NCI-H1105 (cell line): ENCODE data around the gene ZFHX3.

Experiments used
- DNase-seq: peaks from one replicate; lab custom pipeline; 2025; lab: John Stamatoyannopoulos, UW

The ZFHX3 gene

DNA sequence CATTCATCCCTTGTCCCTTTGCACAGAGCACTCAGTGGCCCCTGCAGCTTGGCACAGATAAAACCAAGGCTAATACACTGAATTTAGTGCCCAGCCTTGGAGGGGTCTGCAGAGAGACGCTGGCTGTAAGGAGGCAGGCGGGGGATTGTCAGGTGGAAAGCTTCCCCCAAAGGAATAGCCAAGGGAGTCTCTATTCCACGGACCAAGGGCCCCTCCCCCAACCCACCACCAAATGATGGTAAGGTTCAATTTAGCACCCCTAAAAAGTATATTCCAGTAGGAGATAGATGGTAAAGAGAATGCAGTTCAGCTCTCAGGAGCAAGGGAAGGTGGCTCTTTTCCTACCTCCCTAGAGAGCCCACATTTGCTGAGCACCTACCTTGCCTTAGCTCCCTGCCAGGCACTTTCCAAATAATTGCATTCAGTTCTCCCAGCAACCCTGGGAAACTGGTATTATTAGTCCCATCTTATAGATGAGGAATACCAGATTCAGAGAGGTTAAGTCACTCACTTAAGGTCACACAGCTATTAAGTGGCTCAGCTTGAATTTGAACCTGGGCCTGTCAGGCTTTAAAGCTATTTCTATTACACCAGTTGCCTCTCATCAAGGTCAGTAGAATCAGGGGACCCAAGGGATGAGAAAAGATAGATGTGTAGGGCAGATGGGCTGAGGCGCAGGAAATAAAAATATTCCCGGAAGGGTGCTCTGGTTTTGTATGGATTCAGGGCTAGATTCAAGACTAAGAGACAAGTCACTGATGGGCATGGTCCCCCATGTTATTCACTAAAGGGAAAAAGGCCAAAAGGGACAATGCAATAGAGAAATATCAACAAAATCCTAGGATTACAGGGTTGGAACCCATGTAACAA lies 20.0 kb upstream of the ZFHX3 start:
- no peak for DNase-seq

DNA sequence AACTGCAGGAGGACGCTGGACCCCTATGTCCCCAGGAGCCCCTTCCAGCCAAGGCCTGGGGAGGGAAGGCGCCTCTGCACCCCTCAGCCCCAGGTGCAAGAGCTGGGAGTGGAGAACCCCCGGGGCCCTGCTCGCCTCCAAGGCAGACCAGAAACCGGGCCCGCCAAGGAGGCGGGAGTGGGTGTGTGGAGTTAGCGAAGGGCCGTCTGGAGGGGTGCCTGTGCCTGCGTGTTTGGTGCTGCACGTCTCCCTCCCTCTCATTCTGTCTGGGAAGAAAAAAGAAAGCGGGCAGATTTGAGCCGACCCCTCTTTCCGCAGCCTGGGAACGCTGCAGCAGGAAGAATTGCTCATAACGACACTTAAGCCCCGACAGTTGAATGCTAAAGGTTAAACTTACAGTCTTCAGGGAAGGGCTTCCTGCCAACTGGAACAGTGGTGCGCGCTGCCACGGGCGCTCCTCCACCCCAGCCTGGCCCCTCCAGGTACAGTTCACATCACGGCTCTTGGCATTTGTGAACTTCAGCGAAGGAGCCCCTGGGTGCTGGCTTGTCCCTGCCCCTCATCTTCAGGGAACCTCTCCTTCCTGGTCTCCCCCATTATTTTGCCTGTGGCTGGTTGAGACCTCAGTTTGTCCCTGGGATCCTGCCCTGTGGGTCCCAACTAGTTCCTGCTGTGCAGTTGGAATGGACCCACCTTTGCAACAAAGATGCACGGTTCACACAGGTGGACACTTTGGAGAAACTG lies 19.2 kb upstream of the ZFHX3 start:
- no peak for DNase-seq

DNA sequence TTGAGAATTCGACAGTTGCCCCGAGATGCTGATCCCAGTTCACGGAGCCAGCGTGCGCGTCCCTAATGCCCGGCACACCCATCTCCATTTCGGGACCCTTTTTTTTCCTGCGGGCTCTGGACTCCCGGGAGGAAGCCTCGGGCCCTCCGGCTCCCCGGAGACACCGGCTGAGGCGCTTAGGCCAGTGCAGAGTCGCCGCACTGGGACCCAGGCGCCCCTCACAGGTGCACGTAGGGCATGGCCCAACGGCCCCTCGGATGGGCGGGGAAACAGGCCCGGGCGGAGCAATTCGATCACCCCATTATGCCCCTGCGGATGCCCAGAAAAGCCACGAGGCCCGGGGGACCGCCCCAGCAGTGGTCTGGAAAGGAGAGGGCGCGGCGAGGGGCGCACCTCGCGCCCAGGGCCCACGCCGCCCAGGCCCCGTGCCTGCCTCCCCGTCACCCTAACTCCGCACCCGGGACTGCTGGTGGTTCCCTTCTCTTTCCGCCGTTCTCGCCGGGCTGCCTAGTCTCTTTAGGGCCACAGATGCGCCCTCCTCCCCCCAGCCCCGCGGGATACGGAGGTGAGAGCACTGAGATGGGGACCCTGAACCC lies 18.5 kb upstream of the ZFHX3 start:
- no peak for DNase-seq

DNA sequence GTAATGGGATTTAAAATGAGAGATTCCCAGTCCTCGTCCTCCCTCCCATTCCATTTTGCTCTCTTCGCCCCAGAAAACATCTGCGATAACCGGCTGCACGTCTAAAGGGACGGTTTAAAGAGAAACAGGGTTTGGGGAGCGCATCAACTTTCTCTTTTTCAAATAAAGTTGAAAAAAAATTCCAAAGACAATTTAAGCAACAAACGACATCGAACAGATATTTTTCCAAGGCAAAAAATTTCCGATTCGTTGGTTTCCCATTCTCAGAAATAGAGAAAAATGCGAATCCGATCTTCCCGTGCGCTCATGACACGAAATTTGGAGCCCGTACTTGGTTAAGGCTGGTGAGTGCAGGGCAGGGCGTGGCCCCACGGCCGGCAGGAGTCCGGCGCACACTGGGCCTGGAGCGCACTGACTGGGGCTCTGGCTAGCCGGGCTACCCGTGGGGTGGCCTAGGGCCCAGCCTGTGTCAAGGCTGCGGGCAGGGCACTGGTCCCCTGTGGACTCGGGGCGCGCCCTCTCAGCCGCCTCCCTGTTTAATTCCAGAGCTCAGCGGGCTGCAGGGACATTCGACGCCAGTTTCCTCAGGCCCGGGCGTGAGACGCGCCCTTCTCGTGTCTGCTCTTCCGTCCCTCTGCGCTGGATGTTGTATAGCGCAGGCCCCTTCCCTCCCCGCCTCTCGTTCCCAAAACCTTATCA lies 17.9 kb upstream of the ZFHX3 start:
- no peak for DNase-seq

DNA sequence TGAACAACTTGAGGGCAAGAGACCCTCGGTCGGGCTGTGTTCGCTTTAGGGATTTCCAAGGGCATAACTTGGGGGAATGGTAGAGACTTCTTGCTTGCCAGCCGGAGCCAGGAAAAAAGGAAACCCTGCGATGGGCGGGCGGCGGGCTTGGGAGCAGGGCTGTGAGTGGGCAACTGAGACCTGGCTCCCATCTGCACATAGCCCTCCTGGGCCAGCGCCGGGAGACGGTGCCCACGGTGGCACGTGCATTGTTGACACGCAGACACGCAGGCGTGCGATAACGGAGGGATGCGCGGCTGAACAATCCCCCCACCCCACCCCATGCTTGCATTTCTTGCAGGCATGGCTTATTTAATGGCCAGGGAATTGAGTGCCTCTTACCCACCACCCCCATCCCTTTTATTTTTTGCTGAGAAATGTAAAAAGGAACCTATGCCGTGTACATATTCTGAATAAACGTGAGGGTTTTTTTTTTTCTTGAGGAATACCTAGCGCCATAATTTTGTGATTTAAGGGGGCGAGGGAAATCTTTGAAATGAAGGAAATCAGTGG lies 17.1 kb upstream of the ZFHX3 start:
- DNase-seq = no peak

DNA sequence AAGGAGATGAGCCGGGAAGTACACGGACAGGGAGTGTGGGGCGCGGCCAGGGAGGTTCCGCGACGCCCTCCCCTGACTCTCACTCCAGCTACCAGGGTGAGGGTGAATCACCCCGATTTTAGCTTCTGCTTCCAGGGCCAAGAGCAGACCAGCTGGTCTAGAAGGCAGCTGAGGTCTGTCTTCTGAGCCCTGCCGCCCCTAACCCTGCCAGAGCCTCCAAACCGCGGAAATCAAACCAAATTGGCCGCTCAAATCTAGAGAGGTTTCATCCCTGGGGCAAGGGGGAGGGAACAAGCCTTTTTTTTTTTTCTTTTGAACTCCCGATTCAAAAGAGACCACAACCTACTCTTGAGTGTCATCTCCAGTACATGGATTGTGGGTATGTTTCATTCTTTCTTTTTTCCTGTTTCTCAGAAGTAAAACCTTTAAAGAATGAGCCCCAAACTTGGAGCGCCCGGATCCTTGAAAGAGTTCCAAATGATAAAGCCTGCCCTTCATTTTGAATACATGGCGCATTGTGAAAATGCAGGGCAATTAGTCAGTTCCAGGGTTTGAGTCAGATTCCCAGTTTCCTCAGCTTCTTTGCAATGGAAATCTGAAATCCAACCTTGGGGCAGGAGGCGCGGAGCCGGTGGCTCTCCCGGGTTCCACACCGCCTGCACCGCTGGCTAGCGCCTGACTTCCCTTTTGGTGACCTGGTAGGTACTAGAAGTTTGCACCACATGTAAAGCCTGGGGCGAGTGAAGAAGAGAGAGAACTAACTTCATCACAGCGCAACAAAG lies 16.5 kb upstream of the ZFHX3 start:
- DNase-seq = no peak

DNA sequence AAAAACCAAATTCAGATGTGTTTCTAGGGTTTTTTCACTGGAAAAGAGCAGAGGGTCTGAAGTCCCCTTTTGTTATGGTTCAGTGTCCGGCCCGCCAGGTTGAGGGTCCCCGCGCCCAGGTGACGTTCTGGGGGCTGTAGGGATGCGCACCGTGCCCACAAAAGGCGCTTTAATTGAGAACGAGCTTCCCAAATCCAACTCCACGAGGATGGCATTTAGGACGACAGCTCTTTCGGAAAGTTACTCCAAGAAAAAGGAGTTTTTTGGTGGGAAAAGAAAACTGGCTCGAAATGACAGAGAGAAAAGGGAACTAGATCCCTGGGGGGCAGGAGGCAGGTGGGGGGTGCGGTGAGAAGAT lies 15.9 kb upstream of the ZFHX3 start:
- no peak for DNase-seq

DNA sequence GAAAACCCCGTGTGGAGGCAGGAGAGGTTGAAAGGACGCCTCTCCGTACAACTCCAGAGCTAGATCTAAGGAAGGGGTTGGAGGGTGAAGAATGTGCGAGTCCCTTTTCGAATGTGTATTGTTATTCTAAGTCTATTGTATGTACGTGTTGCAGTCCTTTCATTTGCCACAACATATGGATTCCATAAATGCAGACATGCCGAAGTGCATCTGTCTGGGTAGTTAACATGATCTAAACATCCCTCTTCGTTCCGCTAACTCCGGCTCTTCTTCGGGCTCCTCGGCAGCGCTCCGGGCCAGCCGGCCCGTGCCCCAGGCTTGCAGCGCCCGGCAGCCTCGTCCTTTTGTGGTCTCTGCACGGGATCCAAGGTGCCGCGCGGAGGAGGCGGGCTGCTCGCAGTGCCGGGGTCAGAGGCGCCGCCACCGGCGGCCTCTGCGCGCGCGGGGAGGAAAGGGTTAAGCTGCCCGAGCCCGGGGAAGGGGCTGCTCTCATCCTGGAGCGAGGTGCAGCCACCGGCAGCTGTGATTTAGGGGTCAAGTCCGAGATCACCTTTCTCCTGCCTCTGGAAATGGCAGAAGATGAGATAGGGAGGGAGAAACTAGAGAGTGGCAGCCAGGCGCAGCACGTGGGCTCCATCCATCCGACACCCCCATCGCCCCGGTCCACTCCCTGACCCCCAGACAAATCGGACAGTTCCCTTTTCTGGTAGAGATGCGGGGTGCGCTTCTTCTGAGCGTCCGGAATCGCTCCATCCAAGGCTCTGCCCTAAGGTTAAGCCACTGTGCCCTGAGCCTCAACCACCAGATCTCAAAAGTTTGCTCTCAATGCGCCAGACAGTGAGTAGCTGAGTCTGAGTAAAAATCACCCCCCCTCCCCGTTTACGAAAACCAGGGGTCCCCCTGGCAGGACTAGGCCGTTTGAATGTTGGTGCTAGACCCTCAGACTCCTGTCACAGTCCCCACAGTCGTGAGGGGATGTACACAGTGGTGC lies 15.1 kb upstream of the ZFHX3 start:
- no peak for DNase-seq

DNA sequence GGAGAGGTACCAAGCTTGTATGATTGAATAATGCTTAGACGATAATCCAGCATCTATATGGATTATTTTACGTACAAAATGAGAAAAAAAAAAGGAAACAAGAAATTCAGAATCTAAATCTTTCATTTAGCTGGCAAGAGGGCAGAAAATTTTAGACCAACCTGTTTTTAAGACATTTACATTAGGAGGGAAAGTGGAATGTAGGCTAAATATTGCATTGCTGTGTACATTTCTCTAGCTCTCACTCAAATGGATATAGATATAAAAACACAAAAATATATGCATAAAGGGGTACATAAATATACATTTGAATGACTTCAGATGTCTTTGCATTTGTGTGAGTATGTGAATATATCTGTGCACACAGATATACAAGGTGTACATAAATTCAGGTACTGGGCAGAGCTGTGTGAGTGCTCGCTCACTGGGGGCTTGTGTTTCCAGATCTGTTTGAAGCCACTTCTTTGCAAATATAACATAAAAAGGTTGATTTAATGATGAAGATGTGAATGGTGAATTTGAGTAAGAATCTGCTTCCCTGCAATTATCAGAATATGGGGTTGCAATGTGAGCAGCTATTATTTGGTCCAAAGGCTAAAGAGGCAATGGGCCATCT lies 14.2 kb upstream of the ZFHX3 start:
- DNase-seq = no peak

DNA sequence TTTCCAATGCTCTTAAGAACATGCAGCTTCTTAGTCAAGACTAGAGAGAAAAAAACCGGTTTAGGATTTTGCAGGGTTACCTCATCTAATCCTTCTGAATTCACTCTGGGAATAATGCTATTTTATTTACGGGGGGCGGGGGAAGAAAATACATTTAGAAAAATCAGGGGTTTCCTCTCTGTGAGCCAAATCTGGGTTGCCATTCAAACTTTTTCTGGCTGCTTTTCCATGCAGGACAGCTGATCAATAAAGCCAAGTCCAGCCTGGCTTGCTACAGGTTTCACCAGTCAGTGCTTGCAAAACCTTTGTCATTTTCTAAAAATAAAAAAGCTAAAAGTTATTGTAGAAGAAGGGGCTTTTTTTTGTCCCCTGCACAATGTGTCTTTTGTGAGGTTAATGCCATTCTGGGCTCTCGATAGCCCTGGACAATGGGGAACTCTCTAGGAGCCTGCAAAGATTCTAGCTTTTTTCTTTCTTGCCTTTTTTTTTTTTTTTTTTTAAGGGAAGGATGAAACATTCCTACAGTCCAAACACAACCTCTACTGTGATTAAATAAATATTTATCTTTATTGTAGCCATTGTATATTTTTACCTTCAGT lies 13.1 kb upstream of the ZFHX3 start:
- DNase-seq = no peak

DNA sequence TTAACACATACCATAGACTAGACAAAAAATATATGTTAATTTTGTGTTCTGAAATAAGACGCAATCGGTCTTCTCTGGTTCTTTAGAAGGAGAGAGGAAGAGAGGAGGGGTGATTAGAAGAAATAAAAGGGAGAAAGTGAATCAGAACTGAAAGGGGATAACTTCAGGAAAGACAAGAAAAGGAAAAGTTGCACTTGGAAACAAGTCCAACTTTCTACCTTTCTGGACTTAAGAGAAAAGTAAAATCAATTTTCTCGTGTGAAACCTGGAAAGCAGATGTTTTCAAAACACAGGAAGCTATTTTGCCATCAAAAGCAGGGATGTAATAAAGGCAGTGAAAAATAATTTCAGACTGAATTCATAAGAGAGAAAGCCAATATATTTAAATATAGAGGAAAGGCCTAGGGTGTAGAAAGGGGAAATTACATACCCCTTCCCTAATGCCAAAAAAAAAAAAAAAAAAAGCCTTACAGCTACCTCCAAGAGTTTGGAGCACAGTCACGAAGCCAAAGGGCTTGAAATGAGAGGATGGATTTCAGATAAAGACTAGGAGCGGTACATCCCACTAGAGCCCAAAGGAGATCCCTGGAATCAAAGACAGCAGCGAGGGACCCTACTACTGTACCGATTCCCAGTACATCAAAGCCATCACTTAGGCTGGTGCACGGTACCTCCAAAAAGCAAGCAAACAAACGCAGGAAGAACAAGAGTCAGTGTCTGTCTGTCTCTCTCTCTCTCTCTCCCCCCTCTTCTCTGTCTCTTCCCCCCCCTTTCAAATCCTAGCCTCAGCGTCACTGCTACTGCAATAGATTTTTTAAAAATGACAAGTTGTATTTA lies 12.1 kb upstream of the ZFHX3 start:
- DNase-seq = no peak

DNA sequence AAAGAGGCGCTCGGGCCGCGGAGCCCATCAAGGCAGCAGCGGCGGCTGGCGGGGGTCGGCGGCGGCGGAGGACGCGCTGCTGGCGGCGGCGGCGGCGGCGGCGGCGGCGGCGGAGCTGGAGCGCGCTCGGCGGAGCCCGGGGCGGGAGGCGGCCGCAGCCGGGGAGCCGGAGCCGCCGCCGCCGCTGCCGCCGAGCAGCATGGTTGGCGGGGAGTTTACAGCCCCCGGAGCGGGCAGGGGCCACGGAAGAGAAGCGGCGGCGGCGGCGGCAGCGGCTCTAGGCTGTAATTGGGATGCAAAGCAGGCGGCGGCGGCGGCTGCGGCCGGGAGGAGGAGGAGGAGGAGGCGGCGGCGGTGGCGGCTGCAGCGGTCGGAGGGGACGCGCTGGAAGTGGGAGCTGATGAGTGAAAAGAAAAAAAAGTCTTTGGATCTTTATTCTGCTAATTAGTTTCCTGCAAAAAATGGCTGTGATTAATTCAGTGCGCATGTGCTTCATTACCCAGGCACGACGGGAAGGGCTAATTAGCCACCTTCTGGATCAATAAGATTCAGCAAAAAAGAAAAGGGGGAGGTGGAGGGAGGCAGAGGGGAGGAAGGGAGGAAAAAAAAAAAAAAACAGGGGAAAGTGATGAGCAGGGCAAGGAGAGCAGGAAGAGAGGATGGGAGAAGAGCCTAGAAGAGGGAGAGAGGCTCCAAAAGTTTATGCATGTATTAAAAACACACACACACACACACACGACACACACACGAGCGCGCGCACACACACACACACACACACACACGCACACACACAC lies 10.9 kb upstream of the ZFHX3 start:
- DNase-seq = peak; percentile 50

DNA sequence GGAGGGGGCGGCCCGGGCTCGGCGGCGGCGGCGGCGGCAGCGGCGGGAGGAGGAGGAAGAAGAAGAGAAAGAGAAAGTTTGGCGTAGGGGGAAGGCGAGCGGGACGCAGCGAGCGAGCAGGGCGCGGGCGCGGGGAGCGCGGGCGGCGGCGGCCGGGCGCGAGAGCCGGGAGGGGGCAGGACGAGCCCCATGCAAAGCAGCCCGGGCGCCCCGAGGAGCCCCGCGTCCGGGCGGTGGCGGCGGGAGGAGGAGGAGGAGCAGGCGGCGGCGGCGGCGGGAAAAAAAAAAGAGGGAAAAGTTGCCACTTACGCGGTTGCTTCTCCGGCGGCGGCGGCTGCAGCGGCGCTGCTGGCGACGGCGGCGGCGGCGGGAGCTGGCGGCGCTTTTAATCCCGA lies 10.3 kb upstream of the ZFHX3 start:
- DNase-seq = peak; percentile 32

DNA sequence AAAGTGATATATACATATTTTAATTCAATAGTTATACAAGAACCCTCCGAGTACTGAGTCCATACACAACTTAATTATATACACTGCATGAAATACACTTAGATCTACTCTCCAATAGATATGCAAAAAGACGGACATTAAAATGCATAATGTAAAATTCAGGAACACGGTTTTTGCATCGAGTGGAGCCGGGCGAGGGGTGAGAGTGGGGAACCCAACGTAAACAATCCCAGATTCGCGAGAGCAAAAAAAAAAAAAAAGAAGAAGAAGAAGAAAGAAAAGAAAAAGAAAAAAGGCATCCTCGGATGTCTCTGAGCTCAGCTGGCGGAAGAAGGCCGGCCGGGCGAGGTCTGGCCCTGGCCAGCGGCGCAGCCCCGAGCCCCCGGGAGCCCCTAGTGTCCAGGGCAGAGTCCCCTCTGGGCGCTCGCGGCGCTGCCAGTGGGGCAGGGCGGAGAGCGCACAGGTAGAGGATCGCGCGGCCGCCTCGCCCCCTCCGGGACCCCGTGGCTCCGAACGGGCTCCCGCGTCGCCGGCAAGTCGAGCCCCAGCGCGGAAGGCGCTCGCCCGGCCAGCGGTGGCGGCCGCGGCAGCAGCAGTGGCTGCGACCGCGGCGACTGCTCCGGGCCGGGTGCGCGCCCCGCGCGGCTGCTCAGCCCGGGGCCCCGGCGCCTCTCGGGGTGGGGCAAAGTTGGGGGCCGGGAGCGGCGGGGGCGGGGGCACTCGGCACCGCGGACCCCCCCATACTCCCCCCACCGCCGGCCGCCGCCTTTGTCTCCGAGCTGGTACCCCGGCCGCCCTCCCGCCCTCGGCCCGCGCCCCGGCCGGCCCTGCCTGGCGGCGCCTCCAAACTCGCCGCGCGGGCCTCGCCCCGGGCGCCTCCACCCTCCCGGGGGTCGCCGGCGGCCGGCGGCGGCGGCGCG lies 9.6 kb upstream of the ZFHX3 start:
- DNase-seq = no peak

DNA sequence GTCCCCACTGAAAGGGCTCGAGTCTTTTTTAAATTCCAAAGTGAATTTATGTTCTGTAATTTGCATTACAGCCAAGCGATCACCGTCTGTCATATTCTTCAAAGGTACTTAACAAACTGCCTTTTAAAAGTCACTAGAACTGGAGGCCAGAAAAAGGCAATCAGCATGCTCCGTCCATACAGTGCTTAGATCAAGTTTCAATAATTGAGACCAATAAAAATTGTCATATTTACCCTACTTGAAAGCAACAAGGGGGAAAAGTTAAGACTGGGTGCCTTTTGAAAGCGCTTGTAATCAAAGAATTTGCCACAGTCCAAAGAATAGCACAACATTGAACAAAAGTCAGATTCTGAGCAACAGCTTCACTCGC lies 9.0 kb upstream of the ZFHX3 start:
- DNase-seq = no peak

DNA sequence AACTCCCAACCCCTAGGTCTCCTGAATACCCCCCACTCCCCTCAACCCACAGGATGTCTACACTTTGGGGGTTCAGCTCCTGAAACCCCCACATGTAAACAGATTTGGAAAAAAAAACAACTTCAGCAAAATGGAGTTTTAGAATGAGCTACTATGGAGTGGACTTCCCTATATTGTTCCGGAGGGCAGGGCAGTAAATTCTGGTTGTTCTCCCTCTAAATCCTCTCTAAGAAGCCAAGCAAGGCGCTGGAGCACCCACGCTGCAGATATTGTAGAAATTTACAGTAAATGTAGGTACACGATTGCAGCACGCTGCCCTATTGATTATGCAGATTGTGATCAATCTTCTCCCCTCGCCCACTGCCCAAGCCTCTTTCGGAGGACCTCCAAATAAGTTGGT lies 8.5 kb upstream of the ZFHX3 start:
- DNase-seq = no peak
